WTC11 (cell line): Measurements from ENCODE around the gene EME1.

ENCODE experiments used
- CTCF ChIP-seq: fragments of 200-600 bp; IDR thresholded peaks from 2 replicates; pipeline ENCODE4 v1.8.0; 2022; ENCODE audit warnings: antibody characterized with exemption
- FOXP4 ChIP-seq: sonication (generic); formaldehyde crosslinking; IDR thresholded peaks from 2 replicates; pipeline ENCODE4 v1.8.0; 2022; ENCODE audit warnings: mild to moderate bottlenecking, missing genetic modification reagents
- HMGXB4 ChIP-seq: sonication (generic); formaldehyde crosslinking; IDR thresholded peaks from 2 replicates; pipeline ENCODE4 v1.8.1; 2023; ENCODE audit warnings: mild to moderate bottlenecking, moderate library complexity, missing genetic modification reagents
- TCF7 ChIP-seq: sonication (generic); formaldehyde crosslinking; IDR thresholded peaks from 2 replicates; pipeline ENCODE4 v1.8.0; 2022; ENCODE audit warnings: mild to moderate bottlenecking, low read depth, missing genetic modification reagents, moderate library complexity
- ZNF416 ChIP-seq: fragments of 250-450 bp; sonication (Bioruptor Pico); IDR thresholded peaks from 2 replicates; pipeline ENCODE4 v1.9.0; 2021; ENCODE audit warnings: mild to moderate bottlenecking, inconsistent platforms

- TF ChIP-seq ZNF416 (CRISPR knock-in tag) (no peak), HMGXB4 (CRISPR knock-in tag) (no peak), TCF7 (CRISPR knock-in tag) (no peak), FOXP4 (CRISPR knock-in tag) (no peak), CTCF (no peak)
Observed at GRCh38 chr17:50358177-50358576, 14.9 kb upstream of the EME1 start.
